ENCODE results near the gene ARHGEF17.

DNA sequence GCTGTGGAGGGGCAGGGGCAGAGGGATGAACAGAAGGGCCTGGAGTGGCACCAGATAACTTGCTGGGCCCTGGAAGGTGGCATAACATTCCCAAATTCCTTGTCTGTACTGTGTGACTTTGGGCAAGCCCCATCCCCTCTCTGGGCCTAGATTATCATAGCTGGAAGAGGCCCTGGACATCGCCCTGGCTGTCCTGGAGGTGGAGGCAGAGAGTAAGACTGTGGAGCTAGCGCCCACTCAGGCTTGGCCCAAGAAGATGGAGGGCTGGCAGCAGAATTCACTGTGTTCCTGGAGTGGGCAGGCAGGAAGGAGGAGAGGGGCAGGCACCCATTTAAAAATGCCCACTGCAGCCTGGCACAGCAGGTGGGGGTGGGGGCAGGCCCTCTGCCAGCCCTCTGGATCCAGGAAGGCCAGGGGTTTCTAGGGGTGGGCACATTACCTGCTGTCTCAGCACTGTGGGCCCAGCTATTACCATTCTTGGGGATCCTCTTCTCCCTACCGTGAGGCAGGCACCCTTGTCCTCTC is 22.6 kb downstream of the ARHGEF17 start:
- no peak for TF ChIP-seq ZNF23 (tag by site-specific recombination; IDR thresholded peaks at IDR 0.05; ENCODE audit: borderline replicate concordance)
- TF ChIP-seq ZNF785 (tag by site-specific recombination; IDR thresholded peaks at IDR 0.05), result no peak
- TF ChIP-seq, protein P1, sequence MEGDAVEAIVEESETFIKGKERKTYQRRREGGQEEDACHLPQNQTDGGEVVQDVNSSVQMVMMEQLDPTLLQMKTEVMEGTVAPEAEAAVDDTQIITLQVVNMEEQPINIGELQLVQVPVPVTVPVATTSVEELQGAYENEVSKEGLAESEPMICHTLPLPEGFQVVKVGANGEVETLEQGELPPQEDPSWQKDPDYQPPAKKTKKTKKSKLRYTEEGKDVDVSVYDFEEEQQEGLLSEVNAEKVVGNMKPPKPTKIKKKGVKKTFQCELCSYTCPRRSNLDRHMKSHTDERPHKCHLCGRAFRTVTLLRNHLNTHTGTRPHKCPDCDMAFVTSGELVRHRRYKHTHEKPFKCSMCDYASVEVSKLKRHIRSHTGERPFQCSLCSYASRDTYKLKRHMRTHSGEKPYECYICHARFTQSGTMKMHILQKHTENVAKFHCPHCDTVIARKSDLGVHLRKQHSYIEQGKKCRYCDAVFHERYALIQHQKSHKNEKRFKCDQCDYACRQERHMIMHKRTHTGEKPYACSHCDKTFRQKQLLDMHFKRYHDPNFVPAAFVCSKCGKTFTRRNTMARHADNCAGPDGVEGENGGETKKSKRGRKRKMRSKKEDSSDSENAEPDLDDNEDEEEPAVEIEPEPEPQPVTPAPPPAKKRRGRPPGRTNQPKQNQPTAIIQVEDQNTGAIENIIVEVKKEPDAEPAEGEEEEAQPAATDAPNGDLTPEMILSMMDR (tag by site-specific recombination; IDR thresholded peaks at IDR 0.05), result 0 out of 2 replicates have a peak, but pooled peaks have one; percentile 5
- TF ChIP-seq, protein P2, sequence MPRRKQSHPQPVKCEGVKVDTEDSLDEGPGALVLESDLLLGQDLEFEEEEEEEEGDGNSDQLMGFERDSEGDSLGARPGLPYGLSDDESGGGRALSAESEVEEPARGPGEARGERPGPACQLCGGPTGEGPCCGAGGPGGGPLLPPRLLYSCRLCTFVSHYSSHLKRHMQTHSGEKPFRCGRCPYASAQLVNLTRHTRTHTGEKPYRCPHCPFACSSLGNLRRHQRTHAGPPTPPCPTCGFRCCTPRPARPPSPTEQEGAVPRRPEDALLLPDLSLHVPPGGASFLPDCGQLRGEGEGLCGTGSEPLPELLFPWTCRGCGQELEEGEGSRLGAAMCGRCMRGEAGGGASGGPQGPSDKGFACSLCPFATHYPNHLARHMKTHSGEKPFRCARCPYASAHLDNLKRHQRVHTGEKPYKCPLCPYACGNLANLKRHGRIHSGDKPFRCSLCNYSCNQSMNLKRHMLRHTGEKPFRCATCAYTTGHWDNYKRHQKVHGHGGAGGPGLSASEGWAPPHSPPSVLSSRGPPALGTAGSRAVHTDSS (tag by site-specific recombination; IDR thresholded peaks at IDR 0.05), result no peak
- TF ChIP-seq, protein P3, sequence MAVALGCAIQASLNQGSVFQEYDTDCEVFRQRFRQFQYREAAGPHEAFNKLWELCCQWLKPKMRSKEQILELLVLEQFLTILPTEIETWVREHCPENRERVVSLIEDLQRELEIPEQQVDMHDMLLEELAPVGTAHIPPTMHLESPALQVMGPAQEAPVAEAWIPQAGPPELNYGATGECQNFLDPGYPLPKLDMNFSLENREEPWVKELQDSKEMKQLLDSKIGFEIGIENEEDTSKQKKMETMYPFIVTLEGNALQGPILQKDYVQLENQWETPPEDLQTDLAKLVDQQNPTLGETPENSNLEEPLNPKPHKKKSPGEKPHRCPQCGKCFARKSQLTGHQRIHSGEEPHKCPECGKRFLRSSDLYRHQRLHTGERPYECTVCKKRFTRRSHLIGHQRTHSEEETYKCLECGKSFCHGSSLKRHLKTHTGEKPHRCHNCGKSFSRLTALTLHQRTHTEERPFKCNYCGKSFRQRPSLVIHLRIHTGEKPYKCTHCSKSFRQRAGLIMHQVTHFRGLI (tag by site-specific recombination; IDR thresholded peaks at IDR 0.05), result no peak
- TF ChIP-seq IKZF3 (tag by site-specific recombination; IDR thresholded peaks at IDR 0.05), result no peak
- no peak for TF ChIP-seq ZNF423 (tag by site-specific recombination; IDR thresholded peaks at IDR 0.05)
- peak; percentile 57; the same call in 1 of the 2 replicates for TF ChIP-seq ZNF768 (tag by site-specific recombination; IDR thresholded peaks at IDR 0.05)
- TF ChIP-seq ZNF549 (tag by site-specific recombination; IDR thresholded peaks at IDR 0.05), result no peak
- TF ChIP-seq OVOL3 (tag by site-specific recombination; IDR thresholded peaks at IDR 0.05), result no peak
- no peak for TF ChIP-seq ZNF223 (tag by site-specific recombination; IDR thresholded peaks at IDR 0.05)
